ACHN (cell line): ENCODE results near the gene ADGRF1.

ENCODE experiments used
- DNase-seq: peaks from one replicate; pipeline ENCODE4 v3.0.0-alpha.2; 2015
- in situ Hi-C: cut with HindIII; loops from 2 replicates; pipeline ENCODE4 v1.10.0; 2017; ENCODE audit warnings: low sequenced_read_pairs, low pct_ligation_motif_present, low pct_unique_long_range_greater_than_20kb

ADGRF1 gene

DNA sequence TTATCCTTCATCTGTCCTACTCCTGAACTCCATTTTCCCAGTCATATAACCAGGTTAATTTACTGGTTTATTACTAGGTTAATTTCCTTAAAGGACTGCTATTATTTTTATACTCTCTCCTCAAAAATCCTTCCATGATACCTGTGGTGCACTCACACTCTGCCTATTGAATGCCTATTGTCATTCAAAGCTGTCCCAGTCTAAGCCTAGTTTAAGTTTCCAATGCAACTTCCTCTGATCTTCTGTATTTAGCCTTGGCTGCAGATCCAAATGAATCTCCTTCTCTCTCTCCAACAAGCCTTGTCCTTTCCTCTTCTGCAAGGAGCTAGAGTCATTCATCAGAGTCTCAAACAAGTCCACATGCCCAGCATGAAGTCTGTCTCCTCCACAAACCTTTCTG lies 79.1 kb downstream of the ADGRF1 start:
- DNase-seq, result no peak
- in situ Hi-C loops, result no loop called here

DNA sequence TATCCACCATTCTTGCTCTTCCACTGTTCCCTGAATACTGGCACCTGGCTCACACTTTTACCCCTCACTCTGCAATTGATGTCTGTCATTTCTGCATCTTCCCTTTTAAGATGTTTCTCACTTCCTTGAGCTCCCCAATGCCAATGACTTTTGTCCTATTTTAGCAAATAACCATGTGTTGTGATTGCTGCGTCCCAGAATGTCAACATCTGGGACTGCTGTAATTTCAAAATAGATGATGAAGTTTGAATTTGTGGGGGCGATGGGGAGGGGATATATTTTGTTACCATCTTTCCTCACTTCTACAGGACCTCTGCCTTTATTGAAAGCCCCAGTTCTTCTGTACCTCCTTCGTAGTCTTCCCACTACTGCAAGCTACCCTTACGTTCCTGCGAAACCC lies 80.4 kb downstream of the ADGRF1 start:
- no peak for DNase-seq
- in situ Hi-C loops, result no loop called here

- in situ Hi-C loops, result no loop called here
- no peak for DNase-seq
Measured at GRCh38 chr6:46961232-46961631, 80.9 kb downstream of the ADGRF1 start.

DNA sequence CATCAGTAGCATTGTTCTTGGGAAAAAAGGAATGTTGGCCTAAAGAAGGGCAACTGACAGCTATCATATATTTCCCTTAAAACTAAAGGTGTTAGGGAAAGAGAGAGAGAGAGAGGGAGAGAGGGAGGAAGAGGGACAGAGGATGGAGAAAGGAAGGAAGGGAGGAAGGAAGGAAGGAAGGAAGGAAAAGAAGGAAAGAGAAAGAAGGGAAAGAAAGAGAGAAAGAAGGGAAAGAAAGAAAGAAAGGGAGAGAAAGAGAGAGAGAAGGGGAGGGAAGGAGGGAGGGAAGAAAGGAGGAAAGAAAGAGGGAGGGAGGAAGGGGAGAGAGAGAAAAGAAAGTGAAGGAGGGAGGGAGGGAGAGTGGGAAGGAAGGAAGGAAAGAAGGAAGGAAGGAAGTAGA lies 82.7 kb downstream of the ADGRF1 start:
- DNase-seq, result no peak
- in situ Hi-C loops, result no loop called here

DNA sequence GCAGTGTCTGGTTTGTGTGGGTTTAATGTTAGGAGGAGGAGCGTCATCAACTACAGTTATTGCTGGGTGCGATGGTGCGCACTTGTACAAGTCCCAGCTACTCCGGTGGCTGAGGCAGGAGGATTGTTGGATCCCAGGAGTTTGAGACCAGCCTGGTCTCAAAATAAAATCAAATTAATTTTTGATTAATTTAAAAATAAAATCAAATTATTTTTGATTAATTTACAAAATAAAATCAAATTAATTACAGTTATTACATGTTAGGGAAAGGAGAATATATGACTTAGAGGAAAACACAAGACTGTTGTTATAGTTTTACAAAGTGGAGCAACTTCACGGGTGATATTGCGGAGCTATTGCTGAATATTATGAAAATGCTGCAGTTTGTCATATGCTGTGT lies 85.7 kb downstream of the ADGRF1 start:
- in situ Hi-C loops, result no loop called here

GRCh38 chr6:46954837-46955451 lies 87.2 kb downstream of the ADGRF1 start:
- no peak for DNase-seq
- in situ Hi-C loops, result no loop called here

More for the DNA sequence above, 85.7 kb downstream of the ADGRF1 start:
- no peak for DNase-seq

DNA sequence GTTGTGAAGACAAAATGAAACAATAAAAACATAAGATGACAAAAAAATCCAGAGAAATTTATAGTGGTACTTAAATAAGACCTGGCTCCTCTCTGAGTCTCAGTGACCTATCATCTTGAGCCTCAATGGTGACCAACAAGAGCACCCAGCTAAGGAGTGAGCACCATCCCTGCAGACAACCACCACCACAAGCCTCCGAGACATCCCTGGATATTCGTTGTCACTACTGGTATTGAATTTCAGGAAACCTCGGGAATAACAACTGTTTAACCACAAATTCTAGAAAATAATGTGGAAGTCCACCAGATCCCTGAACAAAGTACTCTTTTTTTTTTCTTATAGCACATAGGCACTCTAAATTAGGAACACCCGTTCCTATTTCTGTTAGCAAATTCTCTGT lies 88.2 kb downstream of the ADGRF1 start:
- no peak for DNase-seq
- in situ Hi-C loops, result no loop called here

DNA sequence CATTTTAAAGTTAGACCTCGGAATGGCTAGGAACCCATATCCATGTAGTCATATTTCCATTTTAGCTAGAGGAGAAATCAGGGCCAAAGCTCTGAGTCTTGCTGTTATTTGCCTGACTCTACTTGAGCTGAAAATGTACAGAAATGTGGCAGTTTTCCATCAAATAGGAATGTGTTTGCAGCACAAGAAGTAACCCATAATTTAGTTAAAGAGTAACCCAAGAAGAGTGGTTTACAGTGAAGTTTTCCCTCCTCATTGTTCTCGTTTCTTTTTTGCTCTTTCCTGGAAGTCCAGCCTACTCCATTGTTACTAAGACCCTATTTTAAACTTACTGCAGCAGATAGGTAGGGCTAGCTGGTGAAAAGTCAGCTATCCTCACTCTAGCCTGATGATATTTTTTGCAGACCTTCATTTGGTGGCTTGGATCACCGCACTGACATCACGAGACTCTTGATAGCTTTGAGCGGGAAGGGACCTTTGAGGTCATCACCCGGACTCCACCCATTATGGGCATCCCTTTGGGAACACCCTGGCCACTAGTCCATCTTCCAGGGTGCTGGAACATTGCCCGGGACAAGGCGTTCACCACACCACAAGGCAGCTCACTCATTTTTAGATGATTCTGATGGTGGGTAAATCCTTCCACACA lies 92.4 kb downstream of the ADGRF1 start:
- DNase-seq, result peak; percentile 4
- in situ Hi-C loops, result no loop called here

DNA sequence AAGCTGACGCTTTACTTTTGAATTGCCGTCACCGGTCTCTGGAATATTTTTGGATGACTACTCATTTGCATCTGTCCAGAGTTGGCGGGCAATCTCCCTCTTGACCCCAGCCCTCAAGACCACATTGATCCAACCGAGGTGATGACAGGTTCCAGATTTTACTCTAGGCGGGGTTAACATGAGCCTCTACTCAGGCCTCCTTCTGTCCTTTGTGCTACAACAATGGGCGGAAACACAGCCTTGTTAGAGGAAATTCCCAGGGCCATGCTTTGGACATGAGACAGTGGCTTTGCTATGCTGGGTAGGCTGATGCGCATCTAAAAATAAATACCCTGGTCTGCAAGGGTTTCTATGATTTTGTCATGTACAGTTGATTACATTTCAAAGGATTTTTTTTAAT lies 93.4 kb downstream of the ADGRF1 start:
- DNase-seq, result no peak
- in situ Hi-C loops, result no loop called here
